BE2C (cell line): ENCODE results near the gene SEMA3D.

Experiments used
- DNase-seq: peaks from one replicate; pipeline ENCODE4 v3.0.0-alpha.2; 2020
- H3K27me3 ChIP-seq: fragments of 250-450 bp; sonication (Bioruptor Pico); 2 replicates; pipeline ENCODE4 v1.5.1; 2020; ENCODE audit warnings: mild to moderate bottlenecking
- H3K36me3 ChIP-seq: fragments of 250-450 bp; sonication (Bioruptor Pico); 2 replicates; pipeline ENCODE4 v1.5.1; 2020; ENCODE audit warnings: mild to moderate bottlenecking
- H3K4me1 ChIP-seq: fragments of 250-450 bp; sonication (Bioruptor Pico); 2 replicates; pipeline ENCODE4 v1.5.1; 2020
- H3K4me3 ChIP-seq: 2 replicates; pipeline ENCODE4 v1.5.1; 2011; ENCODE audit warnings: low read depth, low read length
- H3K9me3 ChIP-seq: fragments of 250-450 bp; sonication (Bioruptor Pico); 2 replicates; pipeline ENCODE4 v1.5.1; 2020
- CTCF ChIP-seq: IDR thresholded peaks from 2 replicates; pipeline ENCODE4 v1.5.1; 2012; ENCODE audit warnings: mild to moderate bottlenecking, low read depth, low read length

SEMA3D gene

DNA sequence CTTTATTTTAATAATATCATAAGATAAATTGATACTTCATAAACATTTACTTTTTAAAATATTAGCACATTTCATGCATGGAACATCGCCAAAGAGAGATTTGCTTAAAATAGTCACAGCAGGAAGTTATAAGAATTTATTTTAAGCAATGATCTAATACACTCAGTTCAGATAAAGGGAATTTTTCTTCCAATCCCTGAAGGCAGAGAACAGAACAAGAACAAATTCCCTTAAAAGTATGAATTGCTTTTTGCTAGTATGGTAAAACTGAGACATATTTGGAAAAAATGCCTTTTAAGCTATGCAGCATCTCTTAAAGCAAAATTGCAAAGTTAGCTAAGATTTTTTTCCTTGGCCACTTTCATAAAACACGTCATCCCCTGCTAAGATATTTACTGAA, 91.0 kb downstream of the SEMA3D start:
- no peak for TF ChIP-seq CTCF
- Histone ChIP-seq H3K9me3 (no peaks in the 10 kb centered on the region), H3K4me1 (no peaks in the 10 kb centered on the region; the same call in 1 of the 2 replicates), H3K4me3 (no peak overlapping the region), H3K27me3 (no peaks in the 10 kb centered on the region), H3K36me3 (no peaks in the 10 kb centered on the region)
- no peak for DNase-seq

- Histone ChIP-seq H3K4me3 (no peak overlapping the region), H3K36me3 (no peaks in the 10 kb centered on the region), H3K27me3 (no peaks in the 10 kb centered on the region), H3K9me3 (no peaks in the 10 kb centered on the region), H3K4me1 (no peaks in the 10 kb centered on the region; the same call in 1 of the 2 replicates)
- DNase-seq: peak; percentile 13
- no peak for TF ChIP-seq CTCF
Measured at GRCh38 chr7:85095366-85095765, 91.5 kb downstream of the SEMA3D start.

GRCh38 chr7:85094046-85094725, 92.7 kb downstream of the SEMA3D start:
- Histone ChIP-seq H3K27me3 (no peaks in the 10 kb centered on the region), H3K9me3 (no peaks in the 10 kb centered on the region), H3K4me3 (no peak overlapping the region), H3K4me1 (no peaks in the 10 kb centered on the region; the same call in 1 of the 2 replicates), H3K36me3 (no peaks in the 10 kb centered on the region)
- no peak for TF ChIP-seq CTCF
- DNase-seq: no peak

GRCh38 chr7:85091565-85091928, 95.3 kb downstream of the SEMA3D start:
- Histone ChIP-seq H3K27me3 (no peaks in the 10 kb centered on the region), H3K9me3 (no peaks in the 10 kb centered on the region), H3K4me1 (no peaks in the 10 kb centered on the region; the same call in 1 of the 2 replicates), H3K4me3 (no peak overlapping the region), H3K36me3 (no peaks in the 10 kb centered on the region)
- DNase-seq: no peak
- no peak for TF ChIP-seq CTCF

DNA sequence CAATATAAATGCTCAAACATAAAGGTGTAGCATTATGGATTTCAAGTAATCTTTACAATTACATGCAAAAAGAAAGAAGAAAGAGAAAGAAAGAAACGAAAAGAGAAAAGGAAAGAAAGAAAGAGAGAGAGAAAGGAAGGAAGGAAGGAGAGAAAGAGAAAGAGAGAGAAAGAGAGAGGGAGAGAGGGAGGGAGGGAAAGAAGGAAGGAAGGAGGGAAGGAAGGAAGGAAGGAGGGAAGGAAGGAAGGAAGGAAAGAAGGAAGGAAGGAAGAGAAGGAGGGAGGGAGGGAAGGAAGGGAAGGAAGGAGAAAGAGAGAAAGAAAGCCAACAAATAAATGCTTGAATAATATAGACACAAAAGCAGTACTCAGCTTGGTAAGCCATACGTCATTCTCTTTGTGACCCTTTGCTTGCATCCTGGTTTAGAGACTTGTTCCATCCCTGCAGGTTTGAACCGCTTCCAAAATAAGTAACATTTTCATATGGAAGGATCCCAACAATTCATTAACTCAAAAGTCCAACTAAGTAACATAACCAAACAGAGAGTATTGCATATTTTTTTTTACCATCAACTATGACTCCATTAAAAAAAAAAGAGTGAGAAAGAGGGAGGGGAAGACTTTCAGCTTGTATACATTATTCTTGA, 95.8 kb downstream of the SEMA3D start:
- no peak overlapping the region for H3K4me3 ChIP-seq
- no peak for TF ChIP-seq CTCF
- no peak for DNase-seq
- H3K36me3 ChIP-seq: no peaks in the 10 kb centered on the region
- no peaks in the 10 kb centered on the region; the same call in 1 of the 2 replicates for H3K4me1 ChIP-seq
- H3K9me3 ChIP-seq: no peaks in the 10 kb centered on the region
- no peaks in the 10 kb centered on the region for H3K27me3 ChIP-seq

DNA sequence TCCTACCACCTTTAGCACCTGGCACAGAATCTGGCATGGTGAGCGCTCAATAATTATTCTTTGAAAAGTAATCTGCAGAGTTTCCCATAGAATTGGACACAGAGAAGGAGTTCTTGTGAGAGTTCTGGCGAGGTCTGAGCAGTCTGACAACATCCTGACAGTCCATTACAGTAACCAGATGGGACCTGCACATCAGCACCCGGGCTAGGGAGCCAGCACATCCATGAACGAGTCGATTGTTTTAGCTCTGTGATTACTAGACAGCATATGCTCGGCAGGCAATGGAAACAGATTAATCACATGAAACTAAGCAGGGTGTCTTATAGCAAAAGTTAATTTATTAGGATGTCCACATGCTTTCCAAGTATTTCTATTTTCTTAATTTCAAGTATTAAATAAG, 96.7 kb downstream of the SEMA3D start:
- TF ChIP-seq CTCF: no peak
- DNase-seq: peak; percentile 44

More for the DNA sequence above, 96.7 kb downstream of the SEMA3D start:
- H3K4me1 ChIP-seq: no peaks in the 10 kb centered on the region
- H3K36me3 ChIP-seq: no peaks in the 10 kb centered on the region
- H3K9me3 ChIP-seq: no peaks in the 10 kb centered on the region
- H3K27me3 ChIP-seq: no peaks in the 10 kb centered on the region
- H3K4me3 ChIP-seq: no peak overlapping the region
